Measurements from ENCODE around the gene A1BG. TPM values are rescaled to one million over a fixed set of nuclear protein-coding genes. Genes with fewer than 3 reads are reported as not detected.

A1BG gene
- total and polyA plus RNA-seq, 2 of the 13 experiments (the other 11 are each of a cell fraction or from before 2014, with no cell fraction given): 14.7 to 41.4 TPM

DNA sequence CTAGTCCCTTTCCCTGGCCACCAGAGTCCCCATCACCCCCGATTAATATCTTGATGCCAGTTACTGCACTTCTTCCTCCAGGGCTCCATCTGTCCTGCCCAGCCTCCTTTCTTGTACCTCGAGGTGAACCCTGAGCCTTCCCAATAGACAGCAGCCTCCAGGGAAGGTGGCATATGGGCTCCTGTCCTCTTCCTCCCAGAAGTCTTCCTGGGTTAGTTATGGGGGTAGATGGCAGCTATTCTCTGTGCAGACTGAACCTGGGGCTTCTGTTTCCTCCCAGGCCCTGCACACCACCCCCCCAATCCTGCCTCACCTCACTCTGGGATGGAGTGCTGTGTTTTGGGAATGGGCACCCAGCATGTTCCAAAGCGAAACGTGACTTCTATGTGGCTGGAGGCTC lies 44.8 kb upstream of the A1BG start (continued):
- TF ChIP-seq, protein P1, sequence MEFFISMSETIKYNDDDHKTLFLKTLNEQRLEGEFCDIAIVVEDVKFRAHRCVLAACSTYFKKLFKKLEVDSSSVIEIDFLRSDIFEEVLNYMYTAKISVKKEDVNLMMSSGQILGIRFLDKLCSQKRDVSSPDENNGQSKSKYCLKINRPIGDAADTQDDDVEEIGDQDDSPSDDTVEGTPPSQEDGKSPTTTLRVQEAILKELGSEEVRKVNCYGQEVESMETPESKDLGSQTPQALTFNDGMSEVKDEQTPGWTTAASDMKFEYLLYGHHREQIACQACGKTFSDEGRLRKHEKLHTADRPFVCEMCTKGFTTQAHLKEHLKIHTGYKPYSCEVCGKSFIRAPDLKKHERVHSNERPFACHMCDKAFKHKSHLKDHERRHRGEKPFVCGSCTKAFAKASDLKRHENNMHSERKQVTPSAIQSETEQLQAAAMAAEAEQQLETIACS (CRISPR knock-in tag; IDR thresholded peaks at IDR 0.05): no peak
- TF ChIP-seq ZNF274 (CRISPR knock-in tag; IDR thresholded peaks at IDR 0.05) (no peak), RBM39 (IDR thresholded peaks at IDR 0.05; ENCODE audit: low read depth, low read length, poor library complexity, severe bottlenecking) (no peak), ZNF446 (CRISPR knock-in tag; IDR thresholded peaks at IDR 0.05) (no peak), PHB2 (IDR thresholded peaks at IDR 0.05; ENCODE audit: partially characterized antibody) (no peak)
- TF ChIP-seq, protein P2, sequence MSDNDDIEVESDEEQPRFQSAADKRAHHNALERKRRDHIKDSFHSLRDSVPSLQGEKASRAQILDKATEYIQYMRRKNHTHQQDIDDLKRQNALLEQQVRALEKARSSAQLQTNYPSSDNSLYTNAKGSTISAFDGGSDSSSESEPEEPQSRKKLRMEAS (IDR thresholded peaks at IDR 0.05): no peak

DNA sequence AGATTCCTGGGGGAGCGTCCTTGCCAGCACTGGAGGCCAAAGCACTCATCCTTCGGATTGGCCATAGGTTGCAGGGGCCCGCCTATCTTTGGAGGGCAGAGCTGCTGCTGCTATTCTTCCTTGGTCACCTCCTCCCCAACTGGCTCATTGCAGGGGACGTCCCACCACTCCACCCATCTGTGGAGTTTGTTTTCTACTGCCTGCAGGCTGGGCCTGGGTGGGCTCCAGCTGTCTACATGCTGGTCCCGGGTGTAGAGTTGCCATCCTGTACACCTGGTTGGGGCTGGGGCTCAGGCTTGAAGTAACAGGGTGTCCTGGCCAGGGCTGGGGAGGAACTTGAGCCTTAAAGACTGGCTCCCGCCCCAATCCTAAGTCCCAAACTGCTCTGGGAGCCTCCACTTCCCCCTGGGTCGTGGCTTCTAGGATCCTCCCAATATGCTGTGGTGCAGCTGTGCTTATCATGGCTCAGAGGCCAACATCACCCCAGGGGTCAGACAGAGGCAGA lies 44.3 kb upstream of the A1BG start:
- DNase-seq (ENCODE audit: low spot score) (no peak), FAIRE-seq (no peak), ATAC-seq (peak; percentile 0; the same call in 2 of the 3 replicates)
- Histone ChIP-seq H3K4me2 (ENCODE audit: low read depth, low read length) (no peak overlapping the region), H3K36me3 (replicated peaks in 1 of 2; ENCODE audit: control insufficient read depth in 1 of 2, insufficient read depth in 2 of 2, low read length in 2 of 2) (peaks cover 12 to 27% of the 10 kb centered on the region in 2 experiments), H2AFZ (ENCODE audit: low read length) (no peak overlapping the region), H3K27ac (ENCODE audit: extremely low read length, insufficient read depth, low read length) (no peak overlapping the region), H3K27me3 (ENCODE audit: control insufficient read depth in 1 of 2, insufficient read depth in 2 of 2, low read length in 2 of 2) (no peaks in the 10 kb centered on the region), H3K79me2 (ENCODE audit: insufficient read depth, low read length) (peaks cover 4% of the 10 kb centered on the region), H4K20me1 (ENCODE audit: insufficient read depth, low read length) (peaks cover 17% of the 10 kb centered on the region; the same call in 1 of the 2 replicates), H3K9me3 (ENCODE audit: low read length) (no peaks in the 10 kb centered on the region), H3K4me3 (replicated peaks in 1 of 3; ENCODE audit: insufficient read depth in 1 of 3, low read depth in 2 of 3, low read length in 3 of 3) (no peak overlapping the region), H3K9ac (ENCODE audit: insufficient read depth, low read depth, low read length) (no peak overlapping the region), H3K4me1 (ENCODE audit: insufficient read depth, low read length) (peaks cover 27% of the 10 kb centered on the region)
- intact Hi-C loops (cut with micrococcal nuclease; ENCODE audit: unreplicated experiment): no loop called here
- in situ Hi-C loops (cut with HindIII; ENCODE audit: extremely low pct_ligation_motif_present, low pct_unique_long_range_greater_than_20kb): no loop called here
- CTCF ChIA-PET (ENCODE audit: low intra/inter-chr PET ratio, low total read pairs): no interaction called here
- BruUV-seq (replicated peaks): no TSS peak
- WGBS (ENCODE audit: low lambda C conversion rate): 89% methylated on average over 4 of the region's 7 CpGs
- POLR2A ChIA-PET: interaction anchor here (1.3 kb wide), 1 partner anchor 11 kb away, joined by 3 read pairs; the partner anchor contains the start of gene ZNF584
- TF ChIP-seq, protein P3, sequence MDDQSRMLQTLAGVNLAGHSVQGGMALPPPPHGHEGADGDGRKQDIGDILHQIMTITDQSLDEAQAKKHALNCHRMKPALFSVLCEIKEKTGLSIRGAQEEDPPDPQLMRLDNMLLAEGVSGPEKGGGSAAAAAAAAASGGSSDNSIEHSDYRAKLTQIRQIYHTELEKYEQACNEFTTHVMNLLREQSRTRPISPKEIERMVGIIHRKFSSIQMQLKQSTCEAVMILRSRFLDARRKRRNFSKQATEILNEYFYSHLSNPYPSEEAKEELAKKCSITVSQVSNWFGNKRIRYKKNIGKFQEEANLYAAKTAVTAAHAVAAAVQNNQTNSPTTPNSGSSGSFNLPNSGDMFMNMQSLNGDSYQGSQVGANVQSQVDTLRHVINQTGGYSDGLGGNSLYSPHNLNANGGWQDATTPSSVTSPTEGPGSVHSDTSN (CRISPR knock-in tag; IDR thresholded peaks at IDR 0.05; ENCODE audit: borderline replicate concordance): no peak
- TF ChIP-seq XRCC5 (optimal IDR thresholded peaks at IDR 0.05; ENCODE audit: low read length): no peak
- no peak for TF ChIP-seq THYN1 (CRISPR knock-in tag; IDR thresholded peaks at IDR 0.05; ENCODE audit: borderline replicate concordance, low read depth)
- TF ChIP-seq ZNF205 (CRISPR knock-in tag; IDR thresholded peaks at IDR 0.05): no peak
- no peak for TF ChIP-seq XBP1 (CRISPR knock-in tag; IDR thresholded peaks at IDR 0.05)
- TF ChIP-seq RXRA (CRISPR knock-in tag; IDR thresholded peaks at IDR 0.05): no peak
